ENCODE results near the gene XXYLT1. TPM values are rescaled to one million over a fixed set of nuclear protein-coding genes. Genes with fewer than 3 reads are reported as not detected.

The XXYLT1 gene
- total and polyA plus RNA-seq, 12 donors, result 6.2 to 14.6 (median 9.3) TPM

GRCh38 chr3:195128255-195129071 is 142.5 kb downstream of the XXYLT1 start:
- H3K27ac ChIP-seq, result no peak overlapping the region
- H3K9me3 ChIP-seq (replicated peaks in 1 of 3), result no peaks in the 10 kb centered on the region
- intact Hi-C loops (cut with DNase I), result no loop called here
- H3K36me3 ChIP-seq (replicated peaks in 1 of 2), result no peaks in the 10 kb centered on the region
- no peak for DNase-seq
- whole genome bisulfite sequencing, 4 donors, result 77 to 87% (median 84%) methylated on average over 7 of the region's 7 CpGs
- no peak for TF ChIP-seq POLR2A (IDR thresholded peaks at IDR 0.05)
- TF ChIP-seq CTCF (IDR thresholded peaks at IDR 0.05), result no peak
- H3K4me3 ChIP-seq, result no peak overlapping the region
- H3K27me3 ChIP-seq, result no peaks in the 10 kb centered on the region
- H3K4me1 ChIP-seq (replicated peaks in 1 of 2), result no peaks in the 10 kb centered on the region

GRCh38 chr3:195126056-195126605 is 144.8 kb downstream of the XXYLT1 start:
- 84 to 92% (median 88%) methylated on average over 10 to 14 of the region's 14 CpGs for WGBS, 4 donors

GRCh38 chr3:195125646-195126045 is 145.3 kb downstream of the XXYLT1 start:
- intact Hi-C loops (cut with DNase I), result no loop called here
- no peaks in the 10 kb centered on the region for H3K27me3 ChIP-seq
- H3K36me3 ChIP-seq (replicated peaks in 1 of 2), result no peaks in the 10 kb centered on the region
- no peak for DNase-seq
- TF ChIP-seq POLR2A (IDR thresholded peaks at IDR 0.05) (no peak), CTCF (IDR thresholded peaks at IDR 0.05) (no peak)
- 93 to 98% (median 97%) methylated on average over 11 of the region's 11 CpGs for WGBS, 4 donors
- H3K27ac ChIP-seq, result peak overlapping the region in 1 of 5 donors; percentile 42
- no peaks in the 10 kb centered on the region for H3K9me3 ChIP-seq (replicated peaks in 1 of 3)
- H3K4me3 ChIP-seq, result no peak overlapping the region
- H3K4me1 ChIP-seq (replicated peaks in 1 of 2), result no peaks in the 10 kb centered on the region

More at GRCh38 chr3:195126056-195126605, 144.8 kb downstream of the XXYLT1 start:
- H3K36me3 ChIP-seq (replicated peaks in 1 of 2), result no peaks in the 10 kb centered on the region
- intact Hi-C loops (cut with DNase I), result no loop called here
- no peaks in the 10 kb centered on the region for H3K27me3 ChIP-seq
- TF ChIP-seq CTCF (IDR thresholded peaks at IDR 0.05) (no peak), POLR2A (IDR thresholded peaks at IDR 0.05) (no peak)
- H3K4me3 ChIP-seq, result no peak overlapping the region
- no peaks in the 10 kb centered on the region for H3K4me1 ChIP-seq (replicated peaks in 1 of 2)
- no peak for DNase-seq
- H3K9me3 ChIP-seq (replicated peaks in 1 of 3), result no peaks in the 10 kb centered on the region
- H3K27ac ChIP-seq, result peak overlapping the region in 2 of 5 donors; percentile 23 to 42

GRCh38 chr3:195124378-195124992 is 146.5 kb downstream of the XXYLT1 start:
- intact Hi-C loops (cut with DNase I), result no loop called here
- 61 to 70% (median 70%) methylated on average over 18 of the region's 18 CpGs for WGBS, 4 donors
- no peak for DNase-seq

More at GRCh38 chr3:195124378-195124992, 146.5 kb downstream of the XXYLT1 start:
- Histone ChIP-seq H3K4me3 (no peak overlapping the region), H3K36me3 (replicated peaks in 1 of 2) (no peaks in the 10 kb centered on the region), H3K4me1 (replicated peaks in 1 of 2) (peaks cover 0 to 3% of the 10 kb centered on the region in 2 donors), H3K27me3 (no peaks in the 10 kb centered on the region), H3K9me3 (replicated peaks in 1 of 3) (no peaks in the 10 kb centered on the region), H3K27ac (no peak overlapping the region)
- TF ChIP-seq POLR2A (IDR thresholded peaks at IDR 0.05), result no peak
- no peak for TF ChIP-seq CTCF (IDR thresholded peaks at IDR 0.05)

Measured in adrenal gland (tissue), 12 donors.